PFSK-1 (cell line): ENCODE data around the gene KAT2B.

Source experiments
- FOXP2 ChIP-seq: optimal IDR thresholded peaks from 2 replicates; pipeline ENCODE3; 2011; ENCODE audit warnings: borderline replicate concordance, control low read depth, inconsistent platforms; ENCODE audit not compliant: insufficient read depth; ENCODE audit errors: extremely low read length, extremely low read depth
- POLR2AphosphoS5 ChIP-seq: IDR thresholded peaks from 2 replicates; pipeline ENCODE4 v1.6.1; 2012; ENCODE audit warnings: low read depth, mild to moderate bottlenecking, control low read depth, low read length, moderate library complexity
- REST ChIP-seq, 2 experiments: IDR thresholded peaks; 2 replicates each; pipeline versions ENCODE4 v1.6.1 to v1.8.0; 2011 to 2012; ENCODE audit warnings: low read depth in 2 of 2, low read length in 2 of 2, control low read depth in 1 of 2, inconsistent platforms in 1 of 2, mild to moderate bottlenecking in 1 of 2, moderate library complexity in 1 of 2; ENCODE audit not compliant: insufficient read depth in 1 of 2
- SIN3A ChIP-seq: IDR thresholded peaks from 2 replicates; pipeline ENCODE4 v1.6.1; 2012; ENCODE audit warnings: mild to moderate bottlenecking, low read length, moderate library complexity, borderline replicate concordance; ENCODE audit not compliant: insufficient read depth
- TAF1 ChIP-seq: IDR thresholded peaks from 2 replicates; pipeline ENCODE4 v1.6.1; 2012; ENCODE audit warnings: low read length, control low read depth, borderline replicate concordance; ENCODE audit not compliant: insufficient read depth

KAT2B gene

GRCh38 chr3:20022954-20023622, 17.2 kb upstream of the KAT2B start:
- no peak for TF ChIP-seq REST (IDR thresholded peaks at IDR 0.05; ENCODE audit: insufficient read depth in 1 of 2, low read depth in 2 of 2, low read length in 2 of 2)
- TF ChIP-seq POLR2AphosphoS5 = no peak
- TF ChIP-seq SIN3A = no peak
- TF ChIP-seq TAF1 = no peak
- TF ChIP-seq FOXP2 = no peak

- TF ChIP-seq POLR2AphosphoS5 = no peak
Measured at GRCh38 chr3:20023623-20024405, 16.4 kb upstream of the KAT2B start.

GRCh38 chr3:20027136-20027535, 13.1 kb upstream of the KAT2B start:
- no peak for TF ChIP-seq SIN3A
- TF ChIP-seq TAF1 = no peak
- no peak for TF ChIP-seq REST (IDR thresholded peaks at IDR 0.05; ENCODE audit: insufficient read depth in 1 of 2, low read depth in 2 of 2, low read length in 2 of 2)
- TF ChIP-seq POLR2AphosphoS5 = no peak
- no peak for TF ChIP-seq FOXP2

GRCh38 chr3:20028905-20029331, 11.3 kb upstream of the KAT2B start:
- TF ChIP-seq POLR2AphosphoS5 (no peak), REST (IDR thresholded peaks at IDR 0.05; ENCODE audit: insufficient read depth in 1 of 2, low read depth in 2 of 2, low read length in 2 of 2) (no peak), SIN3A (no peak), TAF1 (no peak), FOXP2 (no peak)

GRCh38 chr3:20035019-20035418, 5.2 kb upstream of the KAT2B start:
- no peak for TF ChIP-seq TAF1
- TF ChIP-seq FOXP2 = no peak
- TF ChIP-seq REST (IDR thresholded peaks at IDR 0.05; ENCODE audit: insufficient read depth in 1 of 2, low read depth in 2 of 2, low read length in 2 of 2) = no peak
- TF ChIP-seq SIN3A = no peak
- TF ChIP-seq POLR2AphosphoS5 = no peak
